Liver (tissue), 9 donors: Measurements from ENCODE around the gene TMEM129. TPM values are rescaled to one million over a fixed set of nuclear protein-coding genes. Genes with fewer than 3 reads are reported as not detected.
"Not testable (repeated sequence)": the region's sequence is repeated elsewhere in the genome, so short reads cannot be mapped to it uniquely, and the experiment has no call there.

ENCODE experiments used
- DNase-seq: peaks from one replicate; pipeline ENCODE4 v3.0.0-alpha.2; 2017; ENCODE audit warnings: low spot score
- H3K27ac ChIP-seq, 2 donors: one replicate each; pipeline ENCODE4 v1.7.0; 2013; ENCODE audit warnings: inconsistent platforms in 2 of 2, low read length in 2 of 2, control low read depth in 1 of 2, low read depth in 1 of 2, mild to moderate bottlenecking in 1 of 2
- H3K27me3 ChIP-seq, 4 donors: one replicate each; pipeline versions ENCODE4 v1.6.1 to v1.7.0; 2013; ENCODE audit warnings: low read length in 3 of 4, inconsistent platforms in 1 of 4, mild to moderate bottlenecking in 1 of 4, moderate library complexity in 1 of 4; ENCODE audit not compliant: control insufficient read depth in 4 of 4, insufficient read depth in 4 of 4
- H3K36me3 ChIP-seq, 4 donors: one replicate each; pipeline versions ENCODE4 v1.6.1 to v1.7.0; 2013; ENCODE audit warnings: low read length in 3 of 4, mild to moderate bottlenecking in 3 of 4, low read depth in 1 of 4, moderate library complexity in 1 of 4; ENCODE audit not compliant: control insufficient read depth in 4 of 4, insufficient read depth in 3 of 4
- H3K4me1 ChIP-seq, 4 donors: one replicate each; pipeline versions ENCODE4 v1.6.1 to v1.7.0; 2013; ENCODE audit warnings: low read length in 3 of 4, mild to moderate bottlenecking in 3 of 4, moderate library complexity in 1 of 4; ENCODE audit not compliant: control insufficient read depth in 4 of 4, insufficient read depth in 4 of 4
- H3K4me3 ChIP-seq, 3 donors: one replicate each; pipeline versions ENCODE4 v1.6.1 to v1.7.0; 2013; ENCODE audit warnings: low read length in 3 of 3, control low read depth in 1 of 3, low read depth in 1 of 3, mild to moderate bottlenecking in 1 of 3
- H3K9ac ChIP-seq, 2 donors: one replicate each; pipeline ENCODE4 v1.7.0; 2013; ENCODE audit warnings: low read length in 2 of 2, mild to moderate bottlenecking in 2 of 2, moderate library complexity in 2 of 2, control low read depth in 1 of 2, low read depth in 1 of 2
- H3K9me3 ChIP-seq, 4 donors: one replicate each; pipeline versions ENCODE4 v1.6.1 to v1.7.0; 2013; ENCODE audit warnings: low read length in 3 of 4; ENCODE audit not compliant: control insufficient read depth in 4 of 4
- EGR1 ChIP-seq, 2 donors: IDR thresholded peaks; 2 replicates each; pipeline ENCODE4 v1.6.1; 2016 to 2018; ENCODE audit warnings: antibody characterized with exemption in 2 of 2, low read depth in 2 of 2
- FOXA1 ChIP-seq: IDR thresholded peaks from 2 replicates; pipeline ENCODE4 v1.6.1; 2016; ENCODE audit warnings: antibody characterized with exemption
- FOXA2 ChIP-seq: IDR thresholded peaks from 2 replicates; pipeline ENCODE4 v1.6.1; 2016; ENCODE audit warnings: antibody characterized with exemption
- GABPA ChIP-seq, 2 donors: IDR thresholded peaks in 1 of 2; conservative IDR thresholded peaks in 1 of 2; 2 replicates each; pipeline ENCODE4 v1.6.1; 2016; ENCODE audit warnings: antibody characterized with exemption in 2 of 2, mild to moderate bottlenecking in 1 of 2, moderate library complexity in 1 of 2
- HNF4A ChIP-seq, 2 donors: conservative IDR thresholded peaks; 2 replicates each; pipeline ENCODE4 v1.6.1; 2016; ENCODE audit warnings: antibody characterized with exemption in 2 of 2, mild to moderate bottlenecking in 2 of 2
- HNF4G ChIP-seq: IDR thresholded peaks from 2 replicates; pipeline ENCODE4 v1.6.1; 2016; ENCODE audit warnings: antibody characterized with exemption
- JUND ChIP-seq, 2 donors: IDR thresholded peaks; 2 replicates each; pipeline ENCODE4 v1.6.1; 2016; ENCODE audit warnings: antibody characterized with exemption in 2 of 2
- NR2F2 ChIP-seq: IDR thresholded peaks from 2 replicates; pipeline ENCODE4 v1.6.1; 2016; ENCODE audit warnings: antibody characterized with exemption
- RAD21 ChIP-seq, 2 donors: IDR thresholded peaks; 2 replicates each; pipeline ENCODE4 v1.6.1; 2016; ENCODE audit warnings: antibody characterized with exemption in 2 of 2, mild to moderate bottlenecking in 2 of 2
- RXRA ChIP-seq, 2 donors: IDR thresholded peaks; 2 replicates each; pipeline ENCODE4 v1.6.1; 2017 to 2018; ENCODE audit warnings: antibody characterized with exemption in 2 of 2, mild to moderate bottlenecking in 1 of 2
- SP1 ChIP-seq: IDR thresholded peaks from 2 replicates; pipeline ENCODE4 v1.6.1; 2018; ENCODE audit warnings: antibody characterized with exemption, mild to moderate bottlenecking
- TAF1 ChIP-seq: conservative IDR thresholded peaks from 2 replicates; pipeline ENCODE4 v1.6.1; 2016; ENCODE audit warnings: antibody characterized with exemption, mild to moderate bottlenecking
- YY1 ChIP-seq: IDR thresholded peaks from 2 replicates; pipeline ENCODE4 v1.6.1; 2016; ENCODE audit warnings: antibody characterized with exemption, mild to moderate bottlenecking
- WGBS: extraction: QIAGEN DNeasy Blood & Tissue Kit; methylation state at CpG from one replicate; pipeline ENCODE4 v1.1.7; 2013; 5-methylcytosine and 5-hydroxymethylcytosine counted together
- polyA plus RNA-seq, 2 donors: library from polyadenylated mRNA; stranded (reverse) in 1 of 2; unstranded in 1 of 2; fragments of 200-250 nt in 1 of 2; fragments of >200 nt in 1 of 2; fragmentation: Nextera tagmentation in 1 of 2; extraction: Ambion mirVana in 1 of 2; gene quantifications; one replicate each; pipeline versions ENCODE4 v1.2.1 to v1.2.3, GENCODE V29; 2013 to 2015
- total RNA-seq, 2 donors: library from RNA; depleted of rRNA; stranded (reverse); fragments of >200 nt; gene quantifications; one replicate each; pipeline ENCODE4 v1.2.3, GENCODE V29; 2014
- TF ChIP-seq, protein P1 (sequence below): IDR thresholded peaks from 2 replicates; pipeline ENCODE4 v1.6.1; 2016; ENCODE audit warnings: antibody characterized with exemption
- TF ChIP-seq, protein P2 (sequence below): IDR thresholded peaks from 2 replicates; pipeline ENCODE4 v1.6.1; 2016; ENCODE audit warnings: antibody characterized with exemption
- TF ChIP-seq, protein P3 (sequence below): IDR thresholded peaks from 2 replicates; pipeline ENCODE4 v1.6.1; 2016; ENCODE audit warnings: antibody characterized with exemption
- TF ChIP-seq, protein P4 (sequence below): IDR thresholded peaks from 2 replicates; pipeline ENCODE4 v1.6.1; 2016; ENCODE audit warnings: antibody characterized with exemption, mild to moderate bottlenecking
- TF ChIP-seq, protein P5 (sequence below): fragments of 150-350 bp; IDR thresholded peaks from 2 replicates; pipeline ENCODE4 v1.5.1; 2017; ENCODE audit warnings: improper control_type of control experiment, low read depth, low read length; ENCODE audit not compliant: missing input control
- donor health status: healthy.
- donor health status: healthy.
- donor health status: healthy.
- donor health status: healthy.
- donor health status: healthy.

TMEM129 gene
- total and polyA plus RNA-seq, 4 donors: 12.2 to 37.0 (median 21.8) TPM

DNA sequence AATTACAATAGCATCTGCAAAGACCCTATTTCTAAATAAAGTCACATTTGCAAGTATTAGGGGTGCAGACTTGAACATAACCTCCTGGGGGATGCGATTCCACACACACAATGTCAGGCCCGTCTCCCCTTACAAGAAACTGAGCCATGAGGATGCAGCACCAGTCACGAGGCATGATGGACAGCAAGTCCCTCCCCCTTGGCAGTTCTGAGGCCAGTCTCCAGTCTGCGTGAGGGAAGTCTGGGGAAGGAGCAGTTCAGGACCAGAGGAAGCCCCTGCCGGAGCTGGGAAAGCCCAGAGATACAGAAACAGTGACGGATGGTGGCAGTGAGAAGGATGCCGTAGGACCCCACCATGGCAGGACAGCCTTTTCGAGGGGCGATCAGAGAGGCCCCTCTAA lies 46.4 kb downstream of the TMEM129 start:
- no peak overlapping the region for H3K9ac ChIP-seq
- no peaks in the 10 kb centered on the region for H3K27me3 ChIP-seq
- no peak overlapping the region for H3K4me3 ChIP-seq
- H3K9me3 ChIP-seq: no peaks in the 10 kb centered on the region
- WGBS: 77% methylated on average over 9 of the region's 9 CpGs
- no peaks in the 10 kb centered on the region for H3K36me3 ChIP-seq
- no peak for DNase-seq
- H3K27ac ChIP-seq: no peak overlapping the region
- TF ChIP-seq NR2F2 (no peak), YY1 (no peak)
- TF ChIP-seq, protein P1, sequence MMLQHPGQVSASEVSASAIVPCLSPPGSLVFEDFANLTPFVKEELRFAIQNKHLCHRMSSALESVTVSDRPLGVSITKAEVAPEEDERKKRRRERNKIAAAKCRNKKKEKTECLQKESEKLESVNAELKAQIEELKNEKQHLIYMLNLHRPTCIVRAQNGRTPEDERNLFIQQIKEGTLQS: no peak
- TF ChIP-seq, protein P2, sequence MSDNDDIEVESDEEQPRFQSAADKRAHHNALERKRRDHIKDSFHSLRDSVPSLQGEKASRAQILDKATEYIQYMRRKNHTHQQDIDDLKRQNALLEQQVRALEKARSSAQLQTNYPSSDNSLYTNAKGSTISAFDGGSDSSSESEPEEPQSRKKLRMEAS: no peak
- no peaks in the 10 kb centered on the region for H3K4me1 ChIP-seq

DNA sequence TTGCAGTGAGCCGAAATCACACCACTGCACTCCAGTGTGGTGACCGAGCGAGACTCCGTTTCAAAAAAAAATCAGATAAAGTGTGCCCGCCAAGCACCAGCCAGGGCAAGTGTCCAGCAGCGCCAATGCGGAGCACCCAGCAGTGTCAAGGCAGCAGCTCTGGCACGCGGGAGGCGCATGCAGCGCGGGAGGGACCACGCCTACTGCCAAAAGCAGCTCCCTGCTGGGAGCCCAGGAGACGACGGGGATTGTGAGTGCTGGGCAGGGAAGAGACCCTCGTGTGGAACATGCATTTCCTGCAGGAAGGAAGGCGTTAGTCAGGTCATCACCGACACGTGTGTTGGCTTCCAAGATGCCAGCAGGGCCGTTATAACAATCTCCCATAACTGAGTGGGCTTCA lies 47.5 kb downstream of the TMEM129 start:
- TF ChIP-seq, protein P3, sequence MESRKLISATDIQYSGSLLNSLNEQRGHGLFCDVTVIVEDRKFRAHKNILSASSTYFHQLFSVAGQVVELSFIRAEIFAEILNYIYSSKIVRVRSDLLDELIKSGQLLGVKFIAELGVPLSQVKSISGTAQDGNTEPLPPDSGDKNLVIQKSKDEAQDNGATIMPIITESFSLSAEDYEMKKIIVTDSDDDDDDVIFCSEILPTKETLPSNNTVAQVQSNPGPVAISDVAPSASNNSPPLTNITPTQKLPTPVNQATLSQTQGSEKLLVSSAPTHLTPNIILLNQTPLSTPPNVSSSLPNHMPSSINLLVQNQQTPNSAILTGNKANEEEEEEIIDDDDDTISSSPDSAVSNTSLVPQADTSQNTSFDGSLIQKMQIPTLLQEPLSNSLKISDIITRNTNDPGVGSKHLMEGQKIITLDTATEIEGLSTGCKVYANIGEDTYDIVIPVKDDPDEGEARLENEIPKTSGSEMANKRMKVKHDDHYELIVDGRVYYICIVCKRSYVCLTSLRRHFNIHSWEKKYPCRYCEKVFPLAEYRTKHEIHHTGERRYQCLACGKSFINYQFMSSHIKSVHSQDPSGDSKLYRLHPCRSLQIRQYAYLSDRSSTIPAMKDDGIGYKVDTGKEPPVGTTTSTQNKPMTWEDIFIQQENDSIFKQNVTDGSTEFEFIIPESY: no peak
- no peak for TF ChIP-seq NR2F2
- TF ChIP-seq FOXA2: no peak
- TF ChIP-seq TAF1: no peak
- TF ChIP-seq, protein P4, sequence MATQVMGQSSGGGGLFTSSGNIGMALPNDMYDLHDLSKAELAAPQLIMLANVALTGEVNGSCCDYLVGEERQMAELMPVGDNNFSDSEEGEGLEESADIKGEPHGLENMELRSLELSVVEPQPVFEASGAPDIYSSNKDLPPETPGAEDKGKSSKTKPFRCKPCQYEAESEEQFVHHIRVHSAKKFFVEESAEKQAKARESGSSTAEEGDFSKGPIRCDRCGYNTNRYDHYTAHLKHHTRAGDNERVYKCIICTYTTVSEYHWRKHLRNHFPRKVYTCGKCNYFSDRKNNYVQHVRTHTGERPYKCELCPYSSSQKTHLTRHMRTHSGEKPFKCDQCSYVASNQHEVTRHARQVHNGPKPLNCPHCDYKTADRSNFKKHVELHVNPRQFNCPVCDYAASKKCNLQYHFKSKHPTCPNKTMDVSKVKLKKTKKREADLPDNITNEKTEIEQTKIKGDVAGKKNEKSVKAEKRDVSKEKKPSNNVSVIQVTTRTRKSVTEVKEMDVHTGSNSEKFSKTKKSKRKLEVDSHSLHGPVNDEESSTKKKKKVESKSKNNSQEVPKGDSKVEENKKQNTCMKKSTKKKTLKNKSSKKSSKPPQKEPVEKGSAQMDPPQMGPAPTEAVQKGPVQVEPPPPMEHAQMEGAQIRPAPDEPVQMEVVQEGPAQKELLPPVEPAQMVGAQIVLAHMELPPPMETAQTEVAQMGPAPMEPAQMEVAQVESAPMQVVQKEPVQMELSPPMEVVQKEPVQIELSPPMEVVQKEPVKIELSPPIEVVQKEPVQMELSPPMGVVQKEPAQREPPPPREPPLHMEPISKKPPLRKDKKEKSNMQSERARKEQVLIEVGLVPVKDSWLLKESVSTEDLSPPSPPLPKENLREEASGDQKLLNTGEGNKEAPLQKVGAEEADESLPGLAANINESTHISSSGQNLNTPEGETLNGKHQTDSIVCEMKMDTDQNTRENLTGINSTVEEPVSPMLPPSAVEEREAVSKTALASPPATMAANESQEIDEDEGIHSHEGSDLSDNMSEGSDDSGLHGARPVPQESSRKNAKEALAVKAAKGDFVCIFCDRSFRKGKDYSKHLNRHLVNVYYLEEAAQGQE: no peak
- no peak for TF ChIP-seq RAD21 (IDR thresholded peaks at IDR 0.05)
- no peak for TF ChIP-seq HNF4G
- no peak for TF ChIP-seq FOXA1
- TF ChIP-seq, protein P1: no peak
- TF ChIP-seq GABPA (IDR thresholded peaks at IDR 0.05 in 1 of 2, conservative IDR thresholded peaks at IDR 0.05 in 1 of 2): no peak
- TF ChIP-seq JUND (IDR thresholded peaks at IDR 0.05): no peak
- TF ChIP-seq, protein P2: no peak
- TF ChIP-seq SP1: no peak
- no peak for TF ChIP-seq HNF4A (conservative IDR thresholded peaks at IDR 0.05)
- no peak for TF ChIP-seq EGR1 (IDR thresholded peaks at IDR 0.05; ENCODE audit: low read depth in 2 of 2)
- TF ChIP-seq, protein P5, sequence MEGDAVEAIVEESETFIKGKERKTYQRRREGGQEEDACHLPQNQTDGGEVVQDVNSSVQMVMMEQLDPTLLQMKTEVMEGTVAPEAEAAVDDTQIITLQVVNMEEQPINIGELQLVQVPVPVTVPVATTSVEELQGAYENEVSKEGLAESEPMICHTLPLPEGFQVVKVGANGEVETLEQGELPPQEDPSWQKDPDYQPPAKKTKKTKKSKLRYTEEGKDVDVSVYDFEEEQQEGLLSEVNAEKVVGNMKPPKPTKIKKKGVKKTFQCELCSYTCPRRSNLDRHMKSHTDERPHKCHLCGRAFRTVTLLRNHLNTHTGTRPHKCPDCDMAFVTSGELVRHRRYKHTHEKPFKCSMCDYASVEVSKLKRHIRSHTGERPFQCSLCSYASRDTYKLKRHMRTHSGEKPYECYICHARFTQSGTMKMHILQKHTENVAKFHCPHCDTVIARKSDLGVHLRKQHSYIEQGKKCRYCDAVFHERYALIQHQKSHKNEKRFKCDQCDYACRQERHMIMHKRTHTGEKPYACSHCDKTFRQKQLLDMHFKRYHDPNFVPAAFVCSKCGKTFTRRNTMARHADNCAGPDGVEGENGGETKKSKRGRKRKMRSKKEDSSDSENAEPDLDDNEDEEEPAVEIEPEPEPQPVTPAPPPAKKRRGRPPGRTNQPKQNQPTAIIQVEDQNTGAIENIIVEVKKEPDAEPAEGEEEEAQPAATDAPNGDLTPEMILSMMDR: no peak
- no peak for TF ChIP-seq RXRA (IDR thresholded peaks at IDR 0.05)
- no peak for TF ChIP-seq YY1
- no peak overlapping the region for H3K9ac ChIP-seq
- H3K9me3 ChIP-seq: no peaks in the 10 kb centered on the region
- H3K27me3 ChIP-seq: no peaks in the 10 kb centered on the region
- H3K4me1 ChIP-seq: no peaks in the 10 kb centered on the region
- WGBS: 92% methylated on average over 20 of the region's 20 CpGs
- no peak overlapping the region for H3K4me3 ChIP-seq
- no peak overlapping the region for H3K27ac ChIP-seq
- DNase-seq: no peak
- H3K36me3 ChIP-seq: no peaks in the 10 kb centered on the region

DNA sequence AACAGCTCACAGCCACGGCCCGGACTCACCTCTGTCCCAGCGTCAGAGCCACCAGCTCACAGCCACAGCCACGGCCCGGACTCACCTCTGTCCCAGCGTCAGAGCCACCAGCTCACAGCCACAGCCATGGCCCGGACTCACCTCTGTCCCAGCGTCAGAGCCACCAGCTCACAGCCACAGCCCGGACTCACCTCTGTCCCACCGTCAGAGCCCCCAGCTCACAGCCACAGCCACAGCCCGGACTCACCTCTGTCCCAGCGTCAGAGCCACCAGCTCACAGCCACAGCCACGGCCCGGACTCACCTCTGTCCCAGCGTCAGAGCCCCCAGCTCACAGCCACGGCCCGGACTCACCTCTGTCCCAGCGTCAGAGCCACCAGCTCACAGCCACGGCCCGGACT lies 50.1 kb downstream of the TMEM129 start:
- not testable (repeated sequence) for H3K9me3 ChIP-seq, H3K27ac ChIP-seq, H3K9ac ChIP-seq, H3K27me3 ChIP-seq, DNase-seq, H3K36me3 ChIP-seq, H3K4me3 ChIP-seq, H3K4me1 ChIP-seq
- 93% methylated on average over 20 of the region's 20 CpGs for WGBS
